Stimulated activated CD4-positive, alpha-beta T cell treated with anti-CD3 and anti-CD28 coated beads, Interleukin-1b, Interleukin-23, amount 100 ng/mL, for 4 hours (primary cell): ENCODE data around the gene FAM76A.
"Not testable (repeated sequence)": the region's sequence is repeated elsewhere in the genome, so short reads cannot be mapped to it uniquely, and the experiment has no call there.

Experiments
- DNase-seq, 2 donors: peaks; one replicate each; pipeline ENCODE4 v3.0.0-alpha.2; 2020; ENCODE audit warnings: low read depth in 2 of 2

Gene FAM76A

GRCh38 chr1:27724961-27725373 is 794 bp upstream of the FAM76A start:
- DNase-seq, result no peak

GRCh38 chr1:27726173-27727044 is 648 bp downstream of the FAM76A start:
- peak; percentile 6 to 28 for DNase-seq

GRCh38 chr1:27727126-27727525 is 1.4 kb downstream of the FAM76A start:
- DNase-seq, result no peak

- DNase-seq, result no peak
Measured at GRCh38 chr1:27736252-27736651, 10.5 kb downstream of the FAM76A start.

GRCh38 chr1:27741121-27741520 is 15.4 kb downstream of the FAM76A start:
- DNase-seq, result no peak

- DNase-seq, result no peak
Measured at GRCh38 chr1:27744556-27744955, 18.8 kb downstream of the FAM76A start.

GRCh38 chr1:27745466-27745865 is 19.7 kb downstream of the FAM76A start:
- no peak for DNase-seq

GRCh38 chr1:27752360-27752759 is 26.6 kb downstream of the FAM76A start:
- DNase-seq, result no peak

GRCh38 chr1:27755286-27755685 is 29.5 kb downstream of the FAM76A start:
- no peak for DNase-seq

- no peak for DNase-seq
Measured at GRCh38 chr1:27755865-27756264, 30.1 kb downstream of the FAM76A start.

GRCh38 chr1:27759236-27759635 is 33.5 kb downstream of the FAM76A start:
- DNase-seq, result no peak

GRCh38 chr1:27760426-27760825 is 34.7 kb downstream of the FAM76A start:
- no peak for DNase-seq

- DNase-seq, result no peak
Measured at GRCh38 chr1:27762033-27762432, 36.3 kb downstream of the FAM76A start.

- DNase-seq, result no peak
Measured at GRCh38 chr1:27763358-27763757, 37.6 kb downstream of the FAM76A start.

- DNase-seq, result no peak
Measured at GRCh38 chr1:27770293-27770830, 44.6 kb downstream of the FAM76A start.

GRCh38 chr1:27772036-27772931 is 46.5 kb downstream of the FAM76A start:
- no peak for DNase-seq

- DNase-seq, result peak; percentile 96
Measured at GRCh38 chr1:27772932-27773825, 47.4 kb downstream of the FAM76A start, which contains the start of gene STX12. STX12 (plus strand) TSS chr1:27773219; CDS start chr1:27773308, 89 bp downstream.

GRCh38 chr1:27773826-27774445 is 48.2 kb downstream of the FAM76A start:
- DNase-seq, result no peak

- no peak for DNase-seq
Measured at GRCh38 chr1:27774654-27775053, 48.9 kb downstream of the FAM76A start.

GRCh38 chr1:27775336-27775735 is 49.6 kb downstream of the FAM76A start:
- DNase-seq, result not testable (repeated sequence)

- DNase-seq, result not testable (repeated sequence)
Measured at GRCh38 chr1:27776276-27776675, 50.5 kb downstream of the FAM76A start.
